H9 (cell line): ENCODE measurements around the gene ZNF180. TPM values are rescaled to one million over a fixed set of nuclear protein-coding genes. Genes with fewer than 3 reads are reported as not detected.

Source experiments
- DNase-seq: peaks from one replicate; pipeline ENCODE4 v3.0.0-alpha.2; 2017
- H2AFZ ChIP-seq: one replicate; pipeline ENCODE4 v1.6.1; 2013; ENCODE audit warnings: mild to moderate bottlenecking, low read length, control low read depth, moderate library complexity
- H2AK5ac ChIP-seq: 2 replicates; pipeline ENCODE4 v1.6.1; 2013; ENCODE audit warnings: low read length, control low read depth, mixed read lengths; ENCODE audit not compliant: insufficient read length
- H2BK120ac ChIP-seq: one replicate; pipeline ENCODE4 v1.6.1; 2013; ENCODE audit warnings: low read depth, mild to moderate bottlenecking, low read length, control low read depth, inconsistent platforms; ENCODE audit not compliant: poor library complexity, severe bottlenecking
- H2BK12ac ChIP-seq: 2 replicates; pipeline ENCODE4 v1.6.1; 2013; ENCODE audit warnings: low read length, control low read depth, mixed read lengths, low read depth; ENCODE audit not compliant: insufficient read length
- H2BK15ac ChIP-seq: 2 replicates; pipeline ENCODE4 v1.6.1; 2013; ENCODE audit warnings: low read depth, low read length, control low read depth
- H2BK20ac ChIP-seq: one replicate; pipeline ENCODE4 v1.6.1; 2013; ENCODE audit warnings: low read depth, mild to moderate bottlenecking, low read length, control low read depth, inconsistent platforms; ENCODE audit not compliant: poor library complexity, severe bottlenecking
- H2BK5ac ChIP-seq: 2 replicates; pipeline ENCODE4 v1.6.1; 2013; ENCODE audit warnings: low read length, control low read depth, mixed read lengths; ENCODE audit not compliant: insufficient read length
- H3K14ac ChIP-seq: 2 replicates; pipeline ENCODE4 v1.6.1; 2013; ENCODE audit warnings: low read length, control low read depth; ENCODE audit not compliant: insufficient read depth
- H3K18ac ChIP-seq: 2 replicates; pipeline ENCODE4 v1.6.1; 2013; ENCODE audit warnings: low read depth, mild to moderate bottlenecking, mixed read lengths, low read length, control low read depth; ENCODE audit not compliant: insufficient read length
- H3K23ac ChIP-seq: 2 replicates; pipeline ENCODE4 v1.6.1; 2013; ENCODE audit warnings: low read length, control low read depth, mixed read lengths, low read depth; ENCODE audit not compliant: insufficient read length
- H3K23me2 ChIP-seq: 2 replicates; pipeline ENCODE4 v1.6.1; 2013; ENCODE audit warnings: low read depth, mild to moderate bottlenecking, mixed read lengths, low read length, control low read depth; ENCODE audit not compliant: insufficient read length, poor library complexity, severe bottlenecking
- H3K27ac ChIP-seq: 2 replicates; pipeline ENCODE4 v1.5.1; 2013; ENCODE audit warnings: low read length, control low read depth, mixed read lengths, low read depth; ENCODE audit not compliant: insufficient read length
- H3K27me3 ChIP-seq: 2 replicates; pipeline ENCODE4 v1.6.1; 2013; ENCODE audit warnings: low read length, control low read depth, inconsistent platforms; ENCODE audit not compliant: insufficient read depth
- H3K4ac ChIP-seq: 2 replicates; pipeline ENCODE4 v1.6.1; 2013; ENCODE audit warnings: low read depth, mild to moderate bottlenecking, control low read depth, inconsistent platforms, low read length, moderate library complexity
- H3K4me1 ChIP-seq: 2 replicates; pipeline ENCODE4 v1.6.1; 2013; ENCODE audit warnings: low read length, control low read depth, inconsistent platforms; ENCODE audit not compliant: insufficient read depth
- H3K4me2 ChIP-seq: 2 replicates; pipeline ENCODE4 v1.6.1; 2013; ENCODE audit warnings: low read length, control low read depth, mixed read lengths; ENCODE audit not compliant: insufficient read length, insufficient read depth
- H3K56ac ChIP-seq: 2 replicates; pipeline ENCODE4 v1.6.1; 2013; ENCODE audit warnings: low read depth, mild to moderate bottlenecking, mixed read lengths, low read length, control low read depth; ENCODE audit not compliant: insufficient read length
- H3K79me1 ChIP-seq: 2 replicates; pipeline ENCODE4 v1.6.1; 2013; ENCODE audit warnings: low read depth, mild to moderate bottlenecking, moderate library complexity, low read length, control low read depth, inconsistent platforms; ENCODE audit not compliant: insufficient read depth, poor library complexity, severe bottlenecking
- H3K79me2 ChIP-seq: 2 replicates; pipeline ENCODE4 v1.6.1; 2013; ENCODE audit warnings: low read length, control low read depth, inconsistent platforms; ENCODE audit not compliant: insufficient read depth
- H3K9ac ChIP-seq: 2 replicates; pipeline ENCODE4 v1.6.1; 2013; ENCODE audit warnings: low read length, control low read depth, mixed read lengths; ENCODE audit not compliant: insufficient read length; ENCODE audit errors: extremely low read depth
- H3K9me3 ChIP-seq: one replicate; pipeline ENCODE4 v1.6.1; 2013; ENCODE audit warnings: low read depth, low read length, inconsistent platforms; ENCODE audit not compliant: control insufficient read depth
- H3T11ph ChIP-seq: one replicate; pipeline ENCODE4 v1.6.1; 2013; ENCODE audit warnings: mild to moderate bottlenecking, low read length, control low read depth, inconsistent platforms
- H4K20me1 ChIP-seq: one replicate; pipeline ENCODE4 v1.6.1; 2013; ENCODE audit not compliant: control insufficient read depth, insufficient read length, insufficient read depth
- H4K5ac ChIP-seq: 2 replicates; pipeline ENCODE4 v1.6.1; 2013; ENCODE audit warnings: low read depth, mild to moderate bottlenecking, mixed read lengths, low read length, control low read depth; ENCODE audit not compliant: insufficient read length
- H4K8ac ChIP-seq: replicated peaks from 2 replicates; pipeline ENCODE4 v1.6.1; 2013; ENCODE audit warnings: low read length, control low read depth, mixed read lengths, low read depth; ENCODE audit not compliant: insufficient read length
- H4K91ac ChIP-seq: 2 replicates; pipeline ENCODE4 v1.6.1; 2013; ENCODE audit warnings: low read depth, mild to moderate bottlenecking, moderate library complexity, mixed read lengths, low read length, control low read depth; ENCODE audit not compliant: insufficient read length
- H3K27ac Mint-ChIP-seq, 3 experiments: 2 replicates in 2 of 3; 3 replicates in 1 of 3; pipeline ENCODE4 v1.8.0; 2020 to 2021; ENCODE audit warnings: mixed read lengths in 3 of 3, mild to moderate bottlenecking in 1 of 3, moderate library complexity in 1 of 3
- H3K27me3 Mint-ChIP-seq: 2 replicates; pipeline ENCODE4 v1.8.0; 2021; ENCODE audit warnings: low read depth, mild to moderate bottlenecking, moderate library complexity, mixed read lengths
- H3K36me3 Mint-ChIP-seq, 3 experiments: 2 replicates in 2 of 3; 3 replicates in 1 of 3; pipeline ENCODE4 v1.8.0; 2020 to 2021; ENCODE audit warnings: low read depth in 3 of 3, mixed read lengths in 3 of 3; ENCODE audit not compliant: insufficient read depth in 1 of 3
- H3K4me1 Mint-ChIP-seq, 2 experiments: 2 replicates each; pipeline ENCODE4 v1.8.0; 2020; ENCODE audit warnings: mixed read lengths in 2 of 2
- H3K4me3 Mint-ChIP-seq, 2 experiments: 2 replicates in 1 of 2; 3 replicates in 1 of 2; pipeline ENCODE4 v1.8.0; 2020 to 2021; ENCODE audit warnings: mild to moderate bottlenecking in 2 of 2, mixed read lengths in 2 of 2, moderate library complexity in 1 of 2
- H3K9me3 Mint-ChIP-seq, 2 experiments: 2 replicates in 1 of 2; 3 replicates in 1 of 2; pipeline ENCODE4 v1.8.0; 2020; ENCODE audit warnings: mild to moderate bottlenecking in 2 of 2, mixed read lengths in 2 of 2, moderate library complexity in 1 of 2
- WGBS: extraction: QIAGEN DNeasy Blood & Tissue Kit; methylation state at CpG from one replicate; pipeline ENCODE4 v1.1.7; 2013; ENCODE audit warnings: missing lambda C conversion rate, low lambda C conversion rate, mixed read lengths; ENCODE audit not compliant: insufficient read length; ENCODE audit errors: extremely low coverage; 5-methylcytosine and 5-hydroxymethylcytosine counted together
- total RNA-seq: library from RNA; stranded (reverse); gene quantifications from 2 replicates; pipeline ENCODE4 v1.2.1, GENCODE V29; 2021
- TF ChIP-seq, protein P1 (sequence below): fragments of 200-600 bp; sonication (generic); conservative IDR thresholded peaks from 3 replicates; pipeline ENCODE4 v1.8.0; 2021; ENCODE audit warnings: antibody characterized with exemption, mild to moderate bottlenecking

ZNF180 gene
- total RNA-seq, 1 experiment from 2014 or later, result 13.6 TPM

DNA sequence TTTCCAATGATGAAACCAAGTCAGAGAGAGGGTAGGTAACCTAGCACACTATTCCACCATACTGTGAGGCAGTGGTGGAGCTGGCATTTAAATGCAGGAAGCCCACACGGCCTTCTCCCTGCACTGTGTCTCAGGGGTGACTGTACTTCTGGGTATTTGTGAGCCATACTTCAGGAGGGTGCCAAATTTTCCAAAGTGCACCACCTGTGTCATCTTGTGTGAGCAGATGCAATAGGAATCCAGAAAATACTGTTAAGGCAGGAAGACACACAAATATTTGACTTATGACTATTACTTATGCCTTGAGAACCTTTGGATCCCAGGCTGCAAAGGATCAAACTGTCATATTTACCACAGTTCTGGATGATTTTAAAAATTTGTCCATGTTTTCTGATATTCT is 69.4 kb downstream of the ZNF180 start:
- TF ChIP-seq, protein P1, sequence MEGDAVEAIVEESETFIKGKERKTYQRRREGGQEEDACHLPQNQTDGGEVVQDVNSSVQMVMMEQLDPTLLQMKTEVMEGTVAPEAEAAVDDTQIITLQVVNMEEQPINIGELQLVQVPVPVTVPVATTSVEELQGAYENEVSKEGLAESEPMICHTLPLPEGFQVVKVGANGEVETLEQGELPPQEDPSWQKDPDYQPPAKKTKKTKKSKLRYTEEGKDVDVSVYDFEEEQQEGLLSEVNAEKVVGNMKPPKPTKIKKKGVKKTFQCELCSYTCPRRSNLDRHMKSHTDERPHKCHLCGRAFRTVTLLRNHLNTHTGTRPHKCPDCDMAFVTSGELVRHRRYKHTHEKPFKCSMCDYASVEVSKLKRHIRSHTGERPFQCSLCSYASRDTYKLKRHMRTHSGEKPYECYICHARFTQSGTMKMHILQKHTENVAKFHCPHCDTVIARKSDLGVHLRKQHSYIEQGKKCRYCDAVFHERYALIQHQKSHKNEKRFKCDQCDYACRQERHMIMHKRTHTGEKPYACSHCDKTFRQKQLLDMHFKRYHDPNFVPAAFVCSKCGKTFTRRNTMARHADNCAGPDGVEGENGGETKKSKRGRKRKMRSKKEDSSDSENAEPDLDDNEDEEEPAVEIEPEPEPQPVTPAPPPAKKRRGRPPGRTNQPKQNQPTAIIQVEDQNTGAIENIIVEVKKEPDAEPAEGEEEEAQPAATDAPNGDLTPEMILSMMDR, result no peak
- Histone ChIP-seq H4K8ac (no peak overlapping the region), H4K91ac (no peak overlapping the region), H3K4me1 (no peaks in the 10 kb centered on the region), H4K5ac (no peak overlapping the region), H2BK5ac (no peak overlapping the region), H3K79me1 (no peaks in the 10 kb centered on the region), H3K56ac (no peak overlapping the region), H2BK120ac (no peak overlapping the region), H2AFZ (no peak overlapping the region), H3K4ac (no peak overlapping the region), H2BK12ac (no peak overlapping the region), H2AK5ac (no peak overlapping the region), H2BK20ac (no peak overlapping the region), H3K4me2 (no peak overlapping the region), H3K79me2 (no peaks in the 10 kb centered on the region), H4K20me1 (no peaks in the 10 kb centered on the region), H3K14ac (no peak overlapping the region), H3K23me2 (no peaks in the 10 kb centered on the region), H3K18ac (no peak overlapping the region), H3K23ac (no peak overlapping the region), H2BK15ac (no peak overlapping the region), H3T11ph (no peak overlapping the region), H3K9me3 (peaks cover 61% of the 10 kb centered on the region), H3K27ac (no peak overlapping the region), H3K27me3 (no peaks in the 10 kb centered on the region), H3K9ac (no peak overlapping the region)
- peaks cover 5% of the 10 kb centered on the region for H3K27me3 Mint-ChIP-seq
- H3K4me1 Mint-ChIP-seq, result no peaks in the 10 kb centered on the region
- WGBS, result no CpG with 5 or more reads among the region's 1 CpG
- H3K36me3 Mint-ChIP-seq, result peaks cover 8 to 80% (median 79%) of the 10 kb centered on the region in 3 experiments; a peak in 5 of 7 replicates
- DNase-seq, result no peak
- H3K27ac Mint-ChIP-seq, result no peak overlapping the region
- peaks cover 91 to 93% of the 10 kb centered on the region in 2 experiments for H3K9me3 Mint-ChIP-seq
- no peak overlapping the region for H3K4me3 Mint-ChIP-seq

Other genes starting within 250 kb of the ZNF180 start
- 1.9 and 2.5 TPM in 2 replicates for gene ZNF233, start 240.6 kb downstream of the ZNF180 start, total RNA-seq
- gene ZNF235, start 195.5 kb downstream of the ZNF180 start, total RNA-seq, result 5.4 and 6.6 TPM in 2 replicates
- gene ZNF112, start 143.8 kb downstream of the ZNF180 start, total RNA-seq, result 3.3 and 4.2 TPM in 2 replicates
- gene ZNF285, start 98.9 kb downstream of the ZNF180 start, total RNA-seq, result 3.9 TPM in 2 replicates
- 5.6 and 7.4 TPM in 2 replicates for gene ZNF229, start 52.0 kb downstream of the ZNF180 start, total RNA-seq
- gene CEACAM20, start 29.2 kb upstream of the ZNF180 start, total RNA-seq, result not detected in 2 replicates
- gene IGSF23, start 113.0 kb upstream of the ZNF180 start, total RNA-seq, result not detected in 2 replicates
- gene PVR, start 143.4 kb upstream of the ZNF180 start, total RNA-seq, result 29.2 and 30.5 TPM in 2 replicates
- 3.5 and 4.6 TPM in 2 replicates for gene CEACAM19, start 171.0 kb upstream of the ZNF180 start, total RNA-seq
- not detected in 2 replicates for gene CEACAM16, start 198.6 kb upstream of the ZNF180 start, total RNA-seq
- 1.2 and 2.2 TPM in 2 replicates for gene BCL3, start 248.2 kb upstream of the ZNF180 start, total RNA-seq